Stimulated activated CD8-positive, alpha-beta memory T cell treated with anti-CD3 and anti-CD28 coated beads, Interleukin-2, amount 100 ng/mL, for 48 hours (primary cell): ENCODE results near the gene CDK6.

Experiments used
- DNase-seq, 2 donors: peaks; one replicate each; pipeline ENCODE4 v3.0.0-alpha.2; 2020; ENCODE audit warnings: low read depth in 2 of 2

CDK6 gene

GRCh38 chr7:92645114-92646061 lies 191.0 kb downstream of the CDK6 start:
- DNase-seq, result no peak

DNA sequence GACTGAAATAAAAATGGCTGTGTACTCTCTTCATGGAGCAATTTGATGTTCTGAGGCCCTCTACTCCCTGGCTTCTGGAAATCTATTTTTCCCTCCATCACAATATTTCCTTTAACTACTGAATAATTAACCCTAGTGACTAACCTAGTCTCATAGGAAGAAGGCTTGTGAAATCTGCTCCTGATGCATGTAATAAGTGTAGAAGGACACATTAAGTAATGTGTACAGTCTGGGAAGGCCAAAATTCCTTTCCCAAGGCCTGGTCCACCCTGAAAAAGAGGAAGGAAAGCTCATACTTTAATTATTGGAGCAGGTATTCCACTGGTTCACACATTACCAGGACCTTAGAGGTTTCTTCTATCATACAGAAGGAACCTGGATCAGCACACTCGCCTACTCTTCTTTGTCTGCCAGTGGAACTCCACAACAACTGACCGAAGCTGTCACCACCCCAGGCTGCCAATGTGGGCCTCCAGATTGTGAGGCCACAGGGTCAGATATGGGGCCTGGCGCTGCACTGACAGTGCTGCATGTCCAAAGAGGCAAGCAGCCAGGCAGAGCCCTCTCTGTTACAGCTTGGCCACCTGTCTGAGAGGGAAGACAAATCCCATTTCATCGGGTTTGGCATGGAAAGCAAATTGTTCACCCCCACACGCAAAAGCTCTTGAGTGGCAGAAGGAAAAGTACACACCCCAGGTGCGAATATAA lies 191.8 kb downstream of the CDK6 start:
- DNase-seq, result no peak

DNA sequence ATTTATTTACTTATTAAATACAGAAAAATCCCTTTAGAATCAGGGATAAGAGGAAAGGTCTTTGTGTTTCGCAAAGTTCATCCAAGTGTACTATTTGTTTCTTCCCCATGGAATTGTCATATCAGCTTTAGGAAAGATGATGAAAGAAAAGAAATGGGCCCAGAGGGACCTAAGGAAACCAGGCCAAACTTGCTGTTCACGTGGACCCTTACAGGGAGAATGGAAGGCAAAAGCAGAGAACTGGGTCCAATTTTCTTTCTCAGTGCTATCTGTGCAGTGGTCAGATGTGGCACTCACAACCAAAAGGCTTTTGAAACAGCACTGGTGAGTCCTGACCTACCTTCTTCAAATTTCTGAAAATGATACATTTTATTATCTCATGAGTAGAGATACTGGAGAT lies 192.6 kb downstream of the CDK6 start:
- no peak for DNase-seq

GRCh38 chr7:92641921-92642511 lies 194.4 kb downstream of the CDK6 start:
- DNase-seq, result peak; percentile 51 to 58

DNA sequence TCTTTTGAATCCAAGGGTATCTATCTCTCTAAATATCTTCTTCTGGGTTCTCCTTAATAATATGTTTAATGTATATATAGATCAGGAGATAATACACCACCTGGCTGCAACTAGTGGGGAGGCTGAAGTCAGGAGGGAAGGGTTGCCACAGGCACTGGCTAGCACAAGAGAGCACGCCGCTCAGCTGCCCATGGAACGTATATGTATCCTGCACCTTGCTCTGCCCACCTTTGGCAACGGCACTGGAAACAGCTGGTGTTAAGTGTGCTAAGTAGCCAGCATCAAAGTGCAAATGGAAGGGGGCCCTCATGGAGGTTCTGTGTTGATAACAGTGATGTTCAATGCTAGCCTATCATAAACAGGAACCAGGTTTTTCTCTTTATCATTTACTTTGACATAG lies 196.4 kb downstream of the CDK6 start:
- no peak for DNase-seq

DNA sequence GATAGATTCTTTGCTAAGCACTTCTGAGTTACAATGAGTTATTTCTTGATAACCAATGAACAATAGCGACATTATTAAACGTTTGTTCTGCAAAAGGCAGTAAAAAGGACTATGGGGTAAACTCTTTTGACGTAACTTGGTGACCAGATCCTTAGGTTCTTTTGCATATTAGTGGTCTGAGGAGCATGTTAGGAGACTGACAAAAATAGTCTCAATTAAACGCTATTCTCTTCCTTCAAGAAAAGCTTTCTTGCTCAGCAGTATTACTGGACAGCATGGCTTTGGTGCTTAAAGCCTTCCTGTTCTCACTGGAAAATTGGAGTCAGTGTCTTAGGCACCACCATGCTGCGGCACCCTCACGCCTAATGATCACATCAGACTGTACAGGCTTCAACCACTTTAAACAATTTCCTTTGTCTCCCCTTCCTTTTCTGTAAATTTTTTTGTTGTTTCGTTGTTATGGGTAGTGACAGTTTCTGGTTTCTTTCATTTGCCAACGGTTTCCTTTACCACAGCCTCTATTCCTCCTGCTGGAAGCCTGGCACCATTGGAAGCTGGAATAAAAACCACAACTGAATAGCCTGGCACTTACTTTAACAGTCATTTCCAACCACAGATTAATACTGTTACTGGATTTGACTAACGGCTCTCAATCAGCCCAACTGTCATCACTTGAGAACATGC lies 197.0 kb downstream of the CDK6 start:
- no peak for DNase-seq

GRCh38 chr7:92636018-92636560 lies 200.3 kb downstream of the CDK6 start:
- no peak for DNase-seq

DNA sequence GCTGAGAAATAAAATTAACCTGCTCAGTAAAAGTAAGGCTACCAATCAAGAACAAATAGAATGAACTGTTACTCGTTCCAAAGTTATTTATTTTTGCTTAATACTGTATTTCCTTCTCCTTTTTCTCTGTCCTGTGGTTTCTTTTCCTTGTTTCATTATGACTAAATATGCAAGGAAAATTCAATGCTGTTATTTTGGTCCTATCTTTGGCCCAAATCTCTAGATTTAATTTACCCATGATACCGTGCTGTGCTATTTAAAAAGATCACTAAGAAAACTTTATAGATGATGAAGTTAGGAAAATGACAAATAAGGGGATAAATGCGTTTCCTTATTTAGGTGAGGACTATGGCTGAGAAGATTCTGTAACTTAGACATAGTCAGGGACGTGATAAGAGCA lies 200.8 kb downstream of the CDK6 start:
- DNase-seq, result no peak

GRCh38 chr7:92634924-92635519 lies 201.4 kb downstream of the CDK6 start:
- no peak for DNase-seq

GRCh38 chr7:92634205-92634604 lies 202.2 kb downstream of the CDK6 start:
- DNase-seq, result no peak

DNA sequence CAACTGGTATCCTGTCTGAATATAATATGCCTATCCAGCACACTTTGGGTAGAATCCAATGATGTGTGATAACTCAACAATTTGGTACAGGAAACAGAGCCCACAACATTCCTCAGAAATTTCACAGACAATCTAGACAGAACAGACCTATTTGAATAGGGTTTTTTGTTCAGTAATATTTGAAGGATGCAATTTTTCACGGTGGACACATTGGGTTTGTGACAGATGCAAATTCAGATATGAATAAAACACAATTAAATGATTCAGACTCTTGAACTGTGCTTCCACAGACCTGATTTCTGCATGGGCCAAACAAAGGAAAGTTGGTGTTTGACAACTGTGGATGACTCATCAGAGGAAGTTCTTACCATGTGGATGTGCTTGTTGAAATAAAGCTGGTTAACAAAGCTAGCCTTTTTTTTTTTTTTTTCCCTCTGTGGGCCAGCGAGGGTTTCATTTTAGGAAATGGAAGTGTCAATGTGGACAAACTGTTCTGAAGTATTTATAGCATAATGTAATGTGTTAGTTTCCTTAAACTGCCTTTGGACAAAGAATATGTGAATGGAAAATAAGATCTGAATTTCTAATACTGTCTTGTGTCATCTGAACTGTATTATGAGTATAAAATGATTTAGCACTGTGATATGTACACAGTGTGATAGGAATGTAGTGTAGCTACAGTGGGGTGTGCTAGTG lies 203.0 kb downstream of the CDK6 start:
- no peak for DNase-seq

DNA sequence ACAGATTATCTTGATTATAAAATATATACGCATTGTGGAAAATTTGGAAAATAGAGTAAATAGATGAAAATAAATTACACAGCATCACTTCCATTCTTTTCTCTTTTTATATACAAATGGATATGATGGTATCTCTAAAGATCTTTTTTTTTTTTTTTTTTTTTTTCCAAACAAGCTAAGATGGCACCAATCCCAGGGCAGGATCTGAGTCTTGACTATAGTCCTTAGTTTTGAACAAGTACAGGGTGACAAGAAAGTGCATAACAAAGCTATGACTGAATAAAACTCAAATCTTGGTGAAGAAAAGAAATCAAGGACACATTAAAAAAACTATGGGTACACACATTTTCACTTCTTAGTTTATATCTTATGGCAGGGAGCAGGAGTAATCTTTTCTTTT lies 203.6 kb downstream of the CDK6 start:
- no peak for DNase-seq

DNA sequence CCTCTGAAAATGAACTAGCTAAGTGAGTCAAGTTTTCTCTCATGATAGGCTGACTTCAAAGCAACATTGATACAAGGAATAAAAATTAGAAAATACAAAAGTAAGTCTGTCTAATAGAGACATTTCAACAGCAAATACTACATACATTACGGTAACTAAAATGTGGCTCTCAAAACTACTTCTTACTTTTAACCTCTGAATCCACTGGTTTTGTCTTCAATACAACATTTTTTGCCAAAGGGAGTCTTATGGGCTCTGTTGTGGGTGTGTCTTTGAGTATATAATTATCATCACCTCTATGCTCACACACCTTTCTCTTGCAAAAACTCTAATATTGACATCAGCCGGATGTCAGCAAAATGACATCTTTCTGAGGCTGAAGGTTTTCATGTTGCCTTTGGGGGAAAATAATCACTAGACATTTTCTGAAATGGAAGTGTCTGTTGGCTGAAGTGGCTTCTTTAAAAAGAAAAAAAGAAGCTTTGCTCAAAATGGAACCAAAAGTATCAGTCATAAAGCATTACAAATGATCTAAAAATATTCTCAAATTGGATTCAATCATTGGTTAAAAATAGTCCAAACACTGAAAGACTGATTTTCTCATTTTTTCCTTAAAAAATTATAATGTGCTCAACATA lies 204.4 kb downstream of the CDK6 start:
- no peak for DNase-seq

- DNase-seq, result no peak
Measured at GRCh38 chr7:92631067-92631849, 205.1 kb downstream of the CDK6 start.

GRCh38 chr7:92629779-92630178 lies 206.6 kb downstream of the CDK6 start:
- DNase-seq, result no peak

GRCh38 chr7:92627956-92628355 lies 208.4 kb downstream of the CDK6 start:
- no peak for DNase-seq

DNA sequence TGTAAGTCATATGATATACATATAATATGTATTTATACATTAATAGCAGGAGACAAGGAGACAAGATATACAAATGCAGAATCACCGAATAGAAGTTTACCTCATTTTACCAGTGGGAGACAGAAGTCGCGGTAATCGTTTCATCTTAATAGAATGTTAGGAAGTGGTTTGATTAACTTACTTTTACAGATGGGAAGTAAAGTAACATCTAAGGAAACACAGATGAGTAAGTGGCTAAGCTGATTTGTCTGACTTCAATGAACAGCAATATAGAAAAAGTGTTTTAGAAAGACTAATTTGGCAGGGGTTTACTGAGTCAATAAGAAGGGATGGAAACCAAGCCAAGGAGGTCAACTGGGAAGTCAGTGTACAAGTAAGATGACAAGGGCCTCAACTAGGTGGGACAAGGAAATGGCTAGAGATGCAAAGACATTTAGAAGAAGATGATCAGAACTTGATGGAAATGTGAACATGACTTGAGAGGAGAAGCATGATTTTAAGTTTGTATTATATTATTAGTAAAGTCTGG lies 210.0 kb downstream of the CDK6 start:
- no peak for DNase-seq

GRCh38 chr7:92625617-92626016 lies 210.8 kb downstream of the CDK6 start:
- no peak for DNase-seq

- no peak for DNase-seq
Measured at GRCh38 chr7:92624298-92624996, 211.9 kb downstream of the CDK6 start.
